Mononuclear cell (primary cell): Measurements from ENCODE around the gene PMP22. TPM values are rescaled to one million over a fixed set of nuclear protein-coding genes. Genes with fewer than 3 reads are reported as not detected.

Experiments used
- total RNA-seq: library from RNA; depleted of rRNA; stranded (reverse); fragments of >200 nt; gene quantifications from one replicate; pipeline ENCODE4 v1.2.3, GENCODE V29; 2012

The PMP22 gene
- total RNA-seq, 1 donor, result 2.0 TPM

Other genes with a start within 250 kb of the PMP22 start
- not detected for gene TEKT3, start 76.3 kb upstream of the PMP22 start, total RNA-seq
- gene CDRT4, start 202.3 kb upstream of the PMP22 start, total RNA-seq, result 1.3 TPM